HG02642 (cell line): ENCODE data around the gene VASN.

Experiments used
- ATAC-seq: cut with Tn5 transposase; IDR thresholded peaks from one replicate; pipeline ENCODE4 v1.9.1; 2021; ENCODE audit warnings: mild to moderate bottlenecking; ENCODE audit not compliant: unreplicated experiment, poor library complexity

The VASN gene

DNA sequence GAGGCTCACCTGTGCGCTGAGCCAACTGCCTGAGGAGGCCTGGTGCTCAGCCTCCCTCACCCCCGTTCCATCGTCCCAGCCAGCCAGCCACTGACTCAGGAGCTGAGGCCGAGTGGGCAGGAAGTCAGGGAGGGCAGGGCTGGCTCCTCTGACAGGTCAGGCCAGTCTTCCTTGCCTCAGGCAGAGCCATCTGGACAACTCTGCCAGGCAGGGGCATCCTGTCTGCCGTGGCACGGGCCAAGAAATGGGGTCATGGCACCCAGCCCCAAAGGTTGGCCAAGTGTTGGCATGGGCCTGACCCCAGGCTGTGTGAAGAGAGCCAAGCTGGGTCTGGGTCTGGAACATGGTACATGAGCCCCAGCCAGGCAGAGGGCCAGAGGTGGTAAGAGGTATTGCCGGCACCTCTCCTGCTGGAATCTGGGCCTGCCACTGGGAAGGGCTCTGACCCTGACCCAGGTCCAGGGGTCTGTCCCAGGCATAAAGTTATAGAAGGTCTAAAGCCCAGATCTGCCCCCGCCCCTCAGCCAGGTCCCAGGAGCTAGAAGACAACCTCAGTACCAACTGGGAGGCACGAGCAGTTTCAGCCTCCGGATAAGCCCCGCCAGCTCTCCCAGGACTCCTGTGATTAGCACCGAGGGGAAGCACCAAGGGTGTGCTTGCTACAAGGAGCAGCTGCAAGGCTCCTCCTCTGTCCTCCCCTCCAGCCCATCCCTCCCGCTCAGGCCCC lies 2.5 kb upstream of the VASN start:
- ATAC-seq = no peak

GRCh38 chr16:4370151-4370550 lies 1.5 kb upstream of the VASN start:
- ATAC-seq = no peak

DNA sequence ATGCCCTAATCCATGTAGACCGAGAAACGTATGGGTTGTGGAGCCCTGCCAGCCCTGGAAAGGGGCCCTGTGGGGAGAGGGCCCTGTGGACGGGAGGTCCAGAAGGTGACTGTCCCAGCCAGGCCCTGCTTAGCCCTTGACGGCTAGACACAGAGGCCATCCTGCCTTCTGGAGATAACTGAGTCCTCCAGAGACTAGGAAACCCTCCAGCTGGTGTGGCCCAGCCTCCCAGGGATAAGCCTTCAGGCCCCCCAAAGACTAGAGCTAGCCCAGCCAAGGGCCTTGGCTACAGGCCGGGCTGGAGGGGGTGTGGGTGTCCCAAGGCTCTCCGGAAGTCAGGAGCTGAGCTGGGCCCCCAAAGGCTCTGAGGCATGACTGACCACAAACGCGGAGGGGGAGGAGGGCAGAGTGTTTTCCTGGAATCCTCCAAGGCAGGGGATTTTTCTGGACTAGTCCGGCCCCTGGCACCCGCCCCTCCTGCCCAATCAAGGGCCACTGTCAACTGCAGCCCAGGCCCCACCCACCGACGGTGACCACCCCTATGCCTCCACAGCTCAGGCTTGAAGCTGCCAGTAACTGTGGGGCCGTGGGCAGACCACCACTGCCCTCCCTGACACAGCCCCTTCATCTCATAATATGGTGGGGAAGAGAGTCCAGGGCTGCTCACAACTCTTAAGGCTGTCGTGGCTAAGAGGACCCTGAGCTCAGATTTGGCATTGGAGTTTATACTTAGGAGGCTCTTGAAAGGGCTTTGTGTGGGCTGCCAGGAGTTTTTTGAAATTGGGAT lies 885 bp upstream of the VASN start:
- ATAC-seq = no peak

DNA sequence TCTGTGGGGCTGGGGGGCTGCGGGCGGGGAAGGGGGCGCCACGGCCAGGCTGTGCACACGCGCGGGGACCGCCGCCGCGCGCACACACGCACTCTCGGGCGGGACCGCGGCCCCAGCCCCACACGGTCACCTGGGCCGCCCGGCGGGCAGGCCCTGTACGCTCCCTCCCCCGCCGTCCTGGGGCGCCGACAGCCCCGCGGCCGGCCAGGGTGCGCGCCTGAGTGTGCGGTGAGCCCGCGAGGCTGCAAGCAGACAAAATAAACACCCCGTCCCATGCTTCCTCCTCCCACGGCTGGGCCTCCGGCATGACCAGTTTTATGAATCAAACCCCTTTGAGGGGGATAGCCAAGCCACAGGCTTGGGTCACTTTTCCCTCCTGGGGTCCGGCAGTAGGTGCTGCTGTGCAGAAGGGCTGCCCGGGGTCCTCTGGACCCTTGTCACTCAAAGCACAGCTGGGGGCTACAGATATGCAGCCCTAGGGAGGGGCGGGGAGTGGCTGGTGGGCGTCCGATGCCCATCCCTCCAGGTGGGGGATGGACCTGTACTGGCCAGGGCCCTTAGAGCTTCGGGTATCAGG lies 441 bp downstream of the VASN start:
- ATAC-seq = peak; percentile 33

DNA sequence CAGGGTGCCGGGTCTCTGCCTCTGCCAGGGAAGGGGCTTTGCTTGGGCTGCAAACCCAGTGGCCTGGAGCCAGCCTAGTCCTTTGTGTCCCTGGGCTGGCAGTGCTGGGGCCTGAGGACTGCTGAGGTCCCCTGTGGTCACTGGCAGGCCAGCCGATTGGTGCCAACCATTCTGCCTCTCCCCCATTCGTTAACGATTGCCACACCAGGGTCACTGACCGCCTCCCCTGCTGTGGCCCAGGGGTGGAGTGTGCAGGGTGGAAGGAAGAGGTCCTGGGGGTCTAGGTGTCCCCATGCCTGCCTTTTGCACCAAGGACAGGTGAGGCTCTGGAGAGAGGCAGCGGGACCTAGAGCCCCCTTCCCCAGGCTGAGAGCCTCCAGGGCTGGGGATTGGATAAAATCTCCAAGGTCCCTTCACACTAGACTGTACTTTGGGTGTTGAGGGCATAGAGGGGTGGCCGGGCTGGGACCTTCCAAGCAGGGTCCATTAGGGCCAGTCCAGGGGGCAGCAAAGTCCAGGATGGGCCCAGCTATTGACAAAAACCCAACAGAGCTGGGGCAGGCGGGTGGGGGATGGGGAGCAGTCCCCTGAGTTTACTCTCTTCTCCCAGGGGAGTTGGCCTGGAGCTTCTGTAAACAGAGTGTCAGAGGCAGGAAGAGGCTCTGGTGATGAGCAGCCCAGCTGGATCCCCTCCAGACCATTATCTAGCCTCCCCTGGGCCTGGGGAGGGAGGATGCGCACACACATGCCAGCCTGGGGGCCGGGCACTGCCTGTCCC lies 1.1 kb downstream of the VASN start:
- no peak for ATAC-seq

DNA sequence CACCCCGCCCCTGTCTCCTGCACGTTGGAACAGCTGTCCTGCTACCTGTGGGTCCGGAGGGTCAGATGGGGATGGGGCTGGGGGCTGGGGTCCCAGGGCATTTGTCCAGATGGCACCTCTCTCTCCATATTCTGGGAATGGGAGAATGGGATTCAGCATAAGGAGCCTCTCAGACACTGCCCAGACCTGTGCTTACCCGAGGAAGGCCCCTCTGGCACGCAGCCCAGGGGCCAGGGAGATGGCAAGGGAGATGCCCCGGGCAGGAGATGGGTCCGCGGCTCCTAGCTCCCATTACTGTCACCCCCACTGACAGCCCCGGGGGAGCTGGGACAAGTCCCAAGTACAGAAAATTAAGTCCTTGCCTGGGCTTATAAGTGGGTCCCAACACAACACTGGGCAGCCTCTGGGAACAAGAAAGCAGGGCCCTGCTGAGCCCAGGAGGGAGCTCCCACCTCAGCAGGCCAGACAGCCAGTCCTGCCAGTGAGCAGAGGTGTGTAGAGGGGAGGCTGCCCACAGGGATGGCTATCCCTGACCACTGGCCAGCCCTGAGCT lies 1.8 kb downstream of the VASN start:
- no peak for ATAC-seq

GRCh38 chr16:4373909-4374742 lies 2.5 kb downstream of the VASN start:
- no peak for ATAC-seq

DNA sequence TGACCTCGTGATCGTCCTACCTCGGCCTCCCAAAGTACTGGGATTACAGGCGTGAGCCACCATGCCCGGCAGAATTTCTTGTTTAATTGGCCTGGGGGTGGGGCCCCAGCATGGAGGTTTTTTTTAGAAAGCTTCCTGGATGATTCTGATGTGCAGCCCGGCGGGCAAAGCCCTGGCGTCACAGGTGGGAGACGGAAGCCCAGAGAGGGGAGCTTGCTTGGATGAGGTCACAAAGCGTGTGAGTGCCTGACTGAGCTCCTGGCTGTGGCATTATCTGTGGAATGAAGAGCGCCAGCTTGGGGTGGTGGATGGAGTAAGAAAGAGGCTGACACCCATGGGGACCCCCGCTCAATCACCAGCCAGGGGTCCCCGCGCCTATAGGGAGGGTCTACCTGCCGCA lies 4.1 kb downstream of the VASN start:
- no peak for ATAC-seq

GRCh38 chr16:4376126-4376892 lies 4.7 kb downstream of the VASN start:
- no peak for ATAC-seq

GRCh38 chr16:4376893-4377572 lies 5.4 kb downstream of the VASN start:
- no peak for ATAC-seq

GRCh38 chr16:4377573-4378154 lies 6.0 kb downstream of the VASN start:
- ATAC-seq = no peak

- no peak for ATAC-seq
Observed at GRCh38 chr16:4378161-4378666, 6.6 kb downstream of the VASN start.

DNA sequence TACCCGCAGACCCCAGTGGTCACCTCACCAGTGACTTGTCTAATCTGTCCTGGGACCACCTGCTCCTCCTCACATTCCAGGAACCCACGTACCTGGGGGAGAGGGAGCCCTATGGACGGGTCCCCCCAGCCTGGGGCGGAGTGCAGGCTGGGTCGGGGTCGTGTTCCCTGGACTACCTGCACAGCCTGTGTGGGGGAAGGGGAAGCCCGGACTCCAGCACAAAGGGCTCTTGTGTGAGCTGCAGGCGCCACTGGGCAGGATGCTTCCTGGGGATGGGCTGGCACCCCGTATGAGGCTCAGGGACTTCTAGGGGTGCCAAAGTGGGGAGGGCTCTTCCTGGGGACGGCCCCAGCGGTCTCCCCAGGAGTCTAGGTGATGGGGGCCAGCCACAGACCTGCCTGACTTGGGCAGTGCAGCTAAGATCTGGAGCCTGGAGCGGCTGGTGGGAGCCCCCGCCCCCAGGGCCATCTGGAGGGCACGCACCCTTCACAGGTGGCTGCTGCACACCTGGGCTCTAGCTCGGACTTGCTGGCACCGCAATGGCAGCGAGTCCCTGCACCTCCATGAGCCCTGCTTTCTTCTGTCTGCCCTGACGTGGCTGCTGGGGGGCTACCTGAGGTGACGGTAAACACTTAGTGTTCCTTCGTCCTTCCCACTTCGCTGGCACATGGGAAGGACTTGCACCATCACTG lies 7.5 kb downstream of the VASN start:
- ATAC-seq = no peak

- no peak for ATAC-seq
Observed at GRCh38 chr16:4380119-4381063, 8.7 kb downstream of the VASN start.

DNA sequence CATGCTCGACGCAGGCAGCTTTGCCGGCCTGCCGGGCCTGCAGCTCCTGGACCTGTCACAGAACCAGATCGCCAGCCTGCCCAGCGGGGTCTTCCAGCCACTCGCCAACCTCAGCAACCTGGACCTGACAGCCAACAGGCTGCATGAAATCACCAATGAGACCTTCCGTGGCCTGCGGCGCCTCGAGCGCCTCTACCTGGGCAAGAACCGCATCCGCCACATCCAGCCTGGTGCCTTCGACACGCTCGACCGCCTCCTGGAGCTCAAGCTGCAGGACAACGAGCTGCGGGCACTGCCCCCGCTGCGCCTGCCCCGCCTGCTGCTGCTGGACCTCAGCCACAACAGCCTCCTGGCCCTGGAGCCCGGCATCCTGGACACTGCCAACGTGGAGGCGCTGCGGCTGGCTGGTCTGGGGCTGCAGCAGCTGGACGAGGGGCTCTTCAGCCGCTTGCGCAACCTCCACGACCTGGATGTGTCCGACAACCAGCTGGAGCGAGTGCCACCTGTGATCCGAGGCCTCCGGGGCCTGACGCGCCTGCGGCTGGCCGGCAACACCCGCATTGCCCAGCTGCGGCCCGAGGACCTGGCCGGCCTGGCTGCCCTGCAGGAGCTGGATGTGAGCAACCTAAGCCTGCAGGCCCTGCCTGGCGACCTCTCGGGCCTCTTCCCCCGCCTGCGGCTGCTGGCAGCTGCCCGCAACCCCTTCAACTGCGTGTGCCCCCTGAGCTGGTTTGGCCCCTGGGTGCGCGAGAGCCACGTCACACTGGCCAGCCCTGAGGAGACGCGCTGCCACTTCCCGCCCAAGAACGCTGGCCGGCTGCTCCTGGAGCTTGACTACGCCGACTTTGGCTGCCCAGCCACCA lies 9.7 kb downstream of the VASN start:
- no peak for ATAC-seq
